ENCODE results near the gene ALDOA.

Gene ALDOA

GRCh38 chr16:30115238-30115637, 49.7 kb downstream of the ALDOA start:
- DNase-seq (ENCODE audit: low read depth, low spot score): no peak

- no peak for DNase-seq (ENCODE audit: low read depth, low spot score)
Measured at GRCh38 chr16:30116291-30117207, 51.0 kb downstream of the ALDOA start.

GRCh38 chr16:30117768-30118167, 52.2 kb downstream of the ALDOA start:
- DNase-seq (ENCODE audit: low read depth, low spot score): no peak

- DNase-seq (ENCODE audit: low read depth, low spot score): no peak
Measured at GRCh38 chr16:30119428-30119827, 53.9 kb downstream of the ALDOA start.

Measured in activated CD4-positive, CD25-positive, alpha-beta regulatory T cell treated with anti-CD3 and anti-CD28 coated beads, Interleukin-2, amount 50 U/mL, for 16 hours (primary cell).